A673 (cell line): ENCODE results near the gene CLPSL2. TPM values are rescaled to one million over a fixed set of nuclear protein-coding genes. Genes with fewer than 3 reads are reported as not detected.

Experiments used
- BruUV-seq: library from RNA; stranded (reverse); fragments of 400-500 nt; replicated peaks from 2 replicates; lab custom pipeline; 2021; lab: Mats Ljungman, UMichigan
- CTCF ChIA-PET: fragments of 300-600 bp; sonication (Branson Sonifier 250); formaldehyde crosslinking; loops from one replicate; lab custom pipeline; 2022; ENCODE audit warnings: antibody characterized with exemption; lab: Charles Lee
- POLR2A ChIA-PET: fragments of 300-600 bp; sonication (Branson Sonifier 250); formaldehyde crosslinking; loops from one replicate; lab custom pipeline; 2022; ENCODE audit warnings: antibody characterized with exemption; ENCODE audit not compliant: low non-redundant PET; lab: Charles Lee
- DNase-seq: peaks from one replicate; pipeline ENCODE4 v3.0.0-alpha.2; 2015; ENCODE audit warnings: low spot score
- H3K27ac ChIP-seq: fragments of 200-600 bp; sonication (generic); 2 replicates; pipeline ENCODE4 v1.5.1; 2016; ENCODE audit warnings: mixed run types, low read depth, mild to moderate bottlenecking, mixed read lengths, antibody characterized with exemption, low read length; ENCODE audit not compliant: poor library complexity, severe bottlenecking
- H3K27me3 ChIP-seq: fragments of 200-600 bp; sonication (generic); replicated peaks from 2 replicates; pipeline ENCODE4 v1.6.1; 2017; ENCODE audit warnings: mixed run types, low read depth, mild to moderate bottlenecking, mixed read lengths, antibody characterized with exemption, low read length; ENCODE audit not compliant: insufficient read depth, poor library complexity
- H3K36me3 ChIP-seq: fragments of 200-600 bp; sonication (generic); 2 replicates; pipeline ENCODE4 v1.6.1; 2016; ENCODE audit warnings: mixed run types, mild to moderate bottlenecking, mixed read lengths, antibody characterized with exemption, low read length; ENCODE audit not compliant: insufficient read depth, poor library complexity, severe bottlenecking
- H3K4me1 ChIP-seq: fragments of 200-600 bp; sonication (generic); 2 replicates; pipeline ENCODE4 v1.6.1; 2017; ENCODE audit warnings: mixed run types, mild to moderate bottlenecking, mixed read lengths, antibody characterized with exemption, low read length; ENCODE audit not compliant: insufficient read depth, poor library complexity, severe bottlenecking
- H3K4me3 ChIP-seq: fragments of 200-600 bp; sonication (generic); 2 replicates; pipeline ENCODE4 v1.5.1; 2016; ENCODE audit warnings: low read depth, mixed run types, mild to moderate bottlenecking, mixed read lengths, low read length; ENCODE audit not compliant: poor library complexity, severe bottlenecking
- H3K9me3 ChIP-seq: fragments of 200-600 bp; sonication (generic); 2 replicates; pipeline ENCODE4 v1.6.1; 2016; ENCODE audit warnings: mixed run types, low read depth, mild to moderate bottlenecking, mixed read lengths, antibody characterized with exemption, low read length; ENCODE audit not compliant: poor library complexity, severe bottlenecking
- EZH2 ChIP-seq: fragments of 200-600 bp; sonication (generic); IDR thresholded peaks from 2 replicates; pipeline ENCODE4 v1.6.1; 2017; ENCODE audit warnings: borderline replicate concordance, low read depth, mild to moderate bottlenecking, mixed read lengths, antibody characterized with exemption, low read length; ENCODE audit not compliant: poor library complexity, severe bottlenecking
- intact Hi-C: fragments of 100-400 bp; cut with micrococcal nuclease; formaldehyde crosslinking; loops from one replicate; pipeline ENCODE4 v1.10.0; 2022; ENCODE audit not compliant: unreplicated experiment
- total RNA-seq: library from RNA; stranded (reverse); gene quantifications from 2 replicates; pipeline ENCODE4 v1.2.3, GENCODE V29; 2021
- TF ChIP-seq, protein P1 (sequence below): fragments of 300-800, 200-600 bp; sonication (generic); conservative IDR thresholded peaks from 2 replicates; pipeline ENCODE4 v1.5.1; 2017; ENCODE audit warnings: low read depth, mild to moderate bottlenecking, antibody characterized with exemption, low read length, moderate library complexity, mixed read lengths

Gene CLPSL2
- total RNA-seq, 1 experiment from 2014 or later: not detected

DNA sequence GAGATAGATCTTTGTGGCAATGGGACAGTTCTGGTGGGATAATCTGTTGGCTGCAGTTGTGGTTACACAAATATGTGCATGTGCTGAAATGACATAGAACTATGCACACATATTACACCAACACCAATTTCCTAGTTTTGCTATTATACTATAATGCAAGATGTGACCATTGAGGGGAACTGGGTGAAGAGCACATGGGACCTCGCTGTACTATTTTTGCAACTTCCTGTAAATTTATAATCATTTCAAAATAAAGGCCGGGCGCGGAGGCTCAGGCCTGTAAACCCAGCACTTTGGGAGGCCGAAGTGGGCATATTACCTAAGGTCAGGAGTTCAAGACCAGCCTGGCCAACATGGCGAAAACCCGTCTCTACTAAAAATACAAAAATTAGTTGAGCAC is 30.9 kb upstream of the CLPSL2 start:
- TF ChIP-seq, protein P1, sequence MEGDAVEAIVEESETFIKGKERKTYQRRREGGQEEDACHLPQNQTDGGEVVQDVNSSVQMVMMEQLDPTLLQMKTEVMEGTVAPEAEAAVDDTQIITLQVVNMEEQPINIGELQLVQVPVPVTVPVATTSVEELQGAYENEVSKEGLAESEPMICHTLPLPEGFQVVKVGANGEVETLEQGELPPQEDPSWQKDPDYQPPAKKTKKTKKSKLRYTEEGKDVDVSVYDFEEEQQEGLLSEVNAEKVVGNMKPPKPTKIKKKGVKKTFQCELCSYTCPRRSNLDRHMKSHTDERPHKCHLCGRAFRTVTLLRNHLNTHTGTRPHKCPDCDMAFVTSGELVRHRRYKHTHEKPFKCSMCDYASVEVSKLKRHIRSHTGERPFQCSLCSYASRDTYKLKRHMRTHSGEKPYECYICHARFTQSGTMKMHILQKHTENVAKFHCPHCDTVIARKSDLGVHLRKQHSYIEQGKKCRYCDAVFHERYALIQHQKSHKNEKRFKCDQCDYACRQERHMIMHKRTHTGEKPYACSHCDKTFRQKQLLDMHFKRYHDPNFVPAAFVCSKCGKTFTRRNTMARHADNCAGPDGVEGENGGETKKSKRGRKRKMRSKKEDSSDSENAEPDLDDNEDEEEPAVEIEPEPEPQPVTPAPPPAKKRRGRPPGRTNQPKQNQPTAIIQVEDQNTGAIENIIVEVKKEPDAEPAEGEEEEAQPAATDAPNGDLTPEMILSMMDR: no peak
- TF ChIP-seq EZH2: no peak
- H3K27me3 ChIP-seq: no peaks in the 10 kb centered on the region
- H3K36me3 ChIP-seq: no peaks in the 10 kb centered on the region
- no peak overlapping the region for H3K27ac ChIP-seq
- H3K4me1 ChIP-seq: no peaks in the 10 kb centered on the region
- H3K4me3 ChIP-seq: no peak overlapping the region
- H3K9me3 ChIP-seq: no peaks in the 10 kb centered on the region
- CTCF ChIA-PET: no interaction called here
- DNase-seq: no peak
- intact Hi-C loops: no loop called here
- BruUV-seq: no TSS peak
- POLR2A ChIA-PET: no interaction called here

- Histone ChIP-seq H3K36me3 (no peaks in the 10 kb centered on the region), H3K9me3 (no peaks in the 10 kb centered on the region), H3K4me1 (no peaks in the 10 kb centered on the region), H3K4me3 (no peak overlapping the region), H3K27me3 (no peaks in the 10 kb centered on the region), H3K27ac (no peak overlapping the region)
- TF ChIP-seq EZH2: no peak
- TF ChIP-seq, protein P1: no peak
- no TSS peak for BruUV-seq
- intact Hi-C loops: no loop called here
- ChIA-PET CTCF (interaction anchor here (0.7 kb wide), 1 partner anchor 25 kb away, joined by 6 read pairs; no protein-coding TSS in a partner anchor), POLR2A (interaction anchor here (0.5 kb wide), 1 partner anchor 125 kb away, joined by 5 read pairs; no protein-coding TSS in a partner anchor)
- DNase-seq: no peak
These were observed 29.9 kb upstream of the CLPSL2 start for GRCh38 chr6:35746516-35746915.

DNA sequence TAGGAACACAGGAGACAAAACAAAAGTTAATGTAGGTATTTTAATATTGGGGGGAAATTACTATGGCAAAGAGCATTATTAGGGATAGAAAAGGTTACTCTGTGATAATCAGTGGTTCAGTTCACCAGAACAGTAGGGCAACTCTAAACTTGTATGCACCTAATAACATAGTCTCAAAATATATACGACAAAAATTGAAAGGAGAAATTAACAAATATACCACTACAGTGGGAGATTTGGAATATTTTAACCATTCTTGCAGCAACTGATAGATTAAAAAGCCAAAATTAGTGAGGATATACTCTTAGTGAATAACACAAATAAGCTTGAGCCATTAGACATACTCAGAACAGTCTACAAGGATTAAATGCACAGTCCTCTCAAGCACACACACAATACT is 28.5 kb upstream of the CLPSL2 start:
- Histone ChIP-seq H3K27me3 (no peaks in the 10 kb centered on the region), H3K4me1 (no peaks in the 10 kb centered on the region), H3K36me3 (no peaks in the 10 kb centered on the region), H3K27ac (no peak overlapping the region), H3K4me3 (no peak overlapping the region), H3K9me3 (no peaks in the 10 kb centered on the region)
- intact Hi-C loops: no loop called here
- no peak for DNase-seq
- no TSS peak for BruUV-seq
- ChIA-PET POLR2A (no interaction called here), CTCF (no interaction called here)
- TF ChIP-seq EZH2: no peak
- TF ChIP-seq, protein P1: no peak
